GM21447 (cell line): ENCODE results near the gene IGFBP4.
A peak's percentile ranks its signal among the peaks of the same experiment; 100 is the strongest.
"Not testable (repeated sequence)": the region's sequence is repeated elsewhere in the genome, so short reads cannot be mapped to it uniquely, and the experiment has no call there.

Experiments used
- ATAC-seq: cut with Tn5 transposase; IDR thresholded peaks from one replicate; pipeline ENCODE4 v1.9.1; 2021; ENCODE audit not compliant: unreplicated experiment

Gene IGFBP4

GRCh38 chr17:40443196-40443987, at the start of gene IGFBP4:
IGFBP4 (plus strand) TSS chr17:40443450; CDS start chr17:40443736, 286 bp downstream.
- no peak for ATAC-seq

DNA sequence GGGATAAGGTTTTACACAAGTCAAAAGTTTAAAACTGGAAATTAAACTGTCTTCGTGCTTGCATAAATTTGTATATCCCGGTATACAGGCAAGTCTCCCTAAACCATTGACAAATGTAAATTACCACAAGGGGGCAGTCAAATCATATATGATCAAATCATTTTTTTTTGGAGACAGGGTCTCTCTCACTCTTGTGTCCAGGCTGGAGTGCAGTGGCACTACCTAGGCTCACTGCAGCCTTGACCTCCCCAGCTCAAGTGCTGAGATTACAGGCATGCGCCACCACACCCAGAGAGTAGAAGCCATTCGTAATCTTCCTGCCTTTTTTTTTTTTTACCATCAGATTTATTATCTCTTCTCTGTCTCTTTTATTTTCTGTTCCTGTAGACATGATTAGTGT, 44.1 kb upstream of the IGFBP4 start:
- no peak for ATAC-seq

DNA sequence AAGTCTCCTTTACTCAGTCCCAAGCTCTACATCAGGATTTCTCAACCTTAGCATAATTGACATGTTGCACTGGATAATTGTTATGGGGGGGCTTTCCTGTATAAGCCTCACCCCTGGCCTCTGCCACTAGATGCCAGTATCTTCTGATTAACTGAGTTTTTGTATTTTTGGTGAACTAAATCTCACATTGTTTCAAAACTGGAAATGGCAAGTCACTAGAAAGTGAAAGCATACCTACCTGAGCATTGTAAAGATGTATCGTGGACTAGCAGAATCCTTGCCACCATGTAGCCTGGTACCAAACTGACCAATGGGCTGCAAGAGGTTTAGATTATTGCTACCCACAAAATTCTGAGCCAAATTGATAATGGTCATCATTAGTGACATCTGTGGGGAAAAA, 40.6 kb upstream of the IGFBP4 start:
- no peak for ATAC-seq

DNA sequence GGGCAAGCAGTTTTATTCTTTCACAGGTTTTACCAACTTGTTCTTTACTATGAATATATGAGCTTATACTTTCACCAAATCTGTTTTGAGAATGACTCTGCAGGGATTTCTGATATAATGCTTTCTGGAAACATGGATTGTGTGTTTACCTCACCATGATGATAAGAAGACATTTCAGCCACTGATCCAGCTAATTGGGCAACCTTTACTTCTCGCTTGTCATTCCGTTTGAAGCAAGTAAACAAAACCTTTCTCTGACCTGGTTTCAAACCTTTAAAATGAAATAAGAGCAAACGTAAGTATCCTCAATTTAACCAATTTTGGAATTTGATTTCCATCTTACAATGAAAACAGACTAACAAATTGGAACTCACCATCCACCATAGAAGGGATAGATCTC, 39.2 kb upstream of the IGFBP4 start:
- ATAC-seq, result no peak

DNA sequence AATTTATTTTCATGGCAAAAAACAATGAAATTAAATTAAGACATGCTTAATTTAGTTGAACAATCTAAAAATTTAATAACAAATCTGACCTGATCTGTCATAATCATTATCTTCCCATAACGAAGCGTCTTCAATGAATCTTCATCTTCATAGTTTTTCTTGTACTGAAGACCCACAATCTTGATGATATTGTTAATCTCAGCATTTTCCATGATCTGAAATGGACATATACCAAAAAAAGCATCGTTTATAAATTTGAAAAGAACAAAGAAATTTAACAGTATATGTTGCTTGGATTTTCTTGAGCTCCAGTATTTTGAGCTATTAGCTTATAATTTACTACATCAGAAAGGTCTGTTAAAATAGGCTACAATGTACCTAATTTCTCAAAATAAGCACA, 35.8 kb upstream of the IGFBP4 start:
- no peak for ATAC-seq

DNA sequence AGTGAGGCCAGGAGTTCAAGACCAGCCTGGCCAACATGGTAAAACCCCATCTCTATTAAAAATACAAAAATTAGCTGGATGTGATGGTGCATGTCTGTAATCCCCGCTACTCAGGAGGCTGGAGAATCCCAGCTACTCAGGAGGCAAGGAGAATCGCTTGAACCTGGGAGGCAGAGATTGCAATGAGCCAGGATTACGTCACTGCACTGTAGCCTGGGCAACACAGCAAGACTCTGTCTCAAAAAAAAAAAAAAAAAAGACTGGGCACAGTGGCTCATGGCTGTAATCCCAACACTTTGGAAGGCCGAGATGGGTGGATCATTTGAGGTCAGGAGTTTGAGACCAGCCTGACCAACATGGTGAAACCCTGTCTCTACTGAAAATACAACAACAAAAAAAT, 33.7 kb upstream of the IGFBP4 start:
- not testable (repeated sequence) for ATAC-seq

DNA sequence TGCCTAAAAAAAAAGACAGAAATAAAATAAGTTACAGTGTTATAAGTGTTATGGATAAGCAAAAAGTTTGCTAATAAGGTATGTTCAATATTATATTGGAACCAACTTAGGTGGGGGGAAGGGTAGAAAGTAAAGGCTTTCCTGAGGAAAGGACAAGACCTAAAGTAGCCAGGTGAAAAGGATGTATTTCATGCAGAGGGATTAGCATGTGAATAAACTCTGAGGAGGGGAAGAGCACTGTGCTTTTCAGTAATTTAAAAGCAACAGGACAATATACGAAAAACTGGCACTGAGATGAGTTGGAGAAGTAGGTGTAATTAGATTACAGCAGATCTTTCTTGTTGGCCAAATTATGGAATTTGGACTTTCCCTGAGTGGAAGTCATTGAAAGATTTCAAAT, 33.2 kb upstream of the IGFBP4 start:
- no peak for ATAC-seq

- ATAC-seq, result no peak
Measured at GRCh38 chr17:40411821-40412220, 31.4 kb upstream of the IGFBP4 start.

GRCh38 chr17:40412880-40413279, 30.4 kb upstream of the IGFBP4 start:
- no peak for ATAC-seq

DNA sequence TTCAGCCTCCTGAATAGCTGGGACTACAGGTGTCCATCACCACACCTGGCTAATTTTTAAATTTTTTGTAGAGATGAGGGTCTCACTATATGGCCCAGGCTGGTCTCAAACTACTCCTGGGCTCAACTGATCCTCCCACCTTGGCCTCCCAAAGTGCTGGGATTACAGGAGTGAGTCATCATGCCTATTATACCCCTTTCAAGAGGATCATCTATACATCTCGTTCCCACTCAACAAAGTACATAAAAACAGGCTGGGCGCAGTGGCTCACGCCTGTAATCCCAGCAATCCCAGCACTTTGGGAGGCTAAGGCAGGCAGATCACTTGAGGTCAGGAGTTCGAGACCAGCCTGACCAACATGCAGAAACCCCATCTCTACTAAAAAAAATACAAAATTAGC, 28.9 kb upstream of the IGFBP4 start:
- not testable (repeated sequence) for ATAC-seq

DNA sequence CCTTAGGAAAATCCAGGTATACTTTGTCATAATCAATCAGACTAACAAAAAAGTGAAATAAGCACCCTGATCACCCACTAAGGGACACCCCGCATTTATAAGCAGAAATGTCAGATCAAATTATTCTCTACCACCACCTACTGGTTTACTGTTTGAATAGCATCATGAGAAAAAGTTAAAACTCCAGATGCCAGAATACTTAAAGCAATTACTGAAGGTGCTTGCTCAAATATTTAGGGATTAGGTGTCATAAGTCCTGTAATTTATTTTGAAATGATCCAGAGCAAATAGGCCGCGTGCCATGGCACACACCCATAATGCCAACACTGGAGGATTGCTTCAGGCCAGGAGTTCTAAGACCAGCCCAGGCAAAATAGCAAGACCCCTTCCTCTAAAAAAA, 27.9 kb upstream of the IGFBP4 start:
- ATAC-seq, result no peak

DNA sequence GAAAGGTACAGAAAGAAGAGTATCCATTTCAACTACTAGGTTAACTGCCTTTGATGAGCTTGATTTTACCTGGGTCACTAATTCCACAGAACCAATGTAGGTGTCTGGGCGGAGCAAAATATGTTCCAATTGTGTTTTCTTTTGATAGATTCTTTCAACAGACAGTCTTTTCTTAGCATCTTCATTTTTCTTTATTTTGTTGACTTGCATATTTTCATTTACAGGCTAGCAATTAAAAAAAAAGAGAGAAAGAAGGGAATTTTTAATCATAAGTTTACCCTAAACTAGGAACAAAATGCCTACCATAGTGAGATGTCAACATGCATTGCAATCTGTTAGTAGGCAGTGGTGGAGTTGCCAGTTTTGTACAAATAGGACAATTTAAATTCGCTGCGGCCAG, 26.6 kb upstream of the IGFBP4 start:
- no peak for ATAC-seq

DNA sequence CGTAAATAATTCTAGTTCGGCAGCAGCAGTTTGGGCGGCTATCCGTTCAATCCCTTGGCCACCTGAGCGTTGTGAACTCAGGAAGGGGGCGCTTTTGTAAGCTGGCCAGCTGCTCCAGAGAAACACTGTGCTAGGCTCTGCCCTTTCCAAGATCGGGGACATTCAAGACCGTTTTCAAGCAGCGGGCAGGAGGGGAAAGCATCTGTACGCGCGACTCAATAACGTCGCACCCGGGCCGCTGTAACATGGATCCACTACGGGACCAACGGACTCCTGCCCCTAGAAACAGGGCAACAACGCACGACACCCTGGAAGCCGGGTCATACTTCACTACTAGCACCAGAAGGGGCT, 26.0 kb upstream of the IGFBP4 start:
- ATAC-seq, result peak; percentile 9

- peak; percentile 95 for ATAC-seq
Measured at GRCh38 chr17:40417609-40418427, 25.4 kb upstream of the IGFBP4 start, which contains the start of gene TOP2A. TOP2A (minus strand) TSS chr17:40417896; CDS start chr17:40417791, 105 bp downstream.

- ATAC-seq, result no peak
Measured at GRCh38 chr17:40418428-40418706, 24.9 kb upstream of the IGFBP4 start.

- no peak for ATAC-seq
Measured at GRCh38 chr17:40419559-40420331, 23.5 kb upstream of the IGFBP4 start.

- no peak for ATAC-seq
Measured at GRCh38 chr17:40422990-40423633, 20.1 kb upstream of the IGFBP4 start.

GRCh38 chr17:40425741-40426140, 17.5 kb upstream of the IGFBP4 start:
- ATAC-seq, result no peak

- ATAC-seq, result no peak
Measured at GRCh38 chr17:40427002-40427491, 16.2 kb upstream of the IGFBP4 start.

GRCh38 chr17:40430272-40431230, 12.7 kb upstream of the IGFBP4 start:
- ATAC-seq, result no peak
